Activated B cell treated with CpG ODN at 0.5 μM for 24 hours (primary cell): ENCODE measurements around the gene ENG. TPM values are rescaled to one million over a fixed set of nuclear protein-coding genes. Genes with fewer than 3 reads are reported as not detected.
A peak's percentile ranks its signal among the peaks of the same experiment; 100 is the strongest.

ENCODE experiments used
- ATAC-seq: fragments of 200-7000 bp; cut with Tn5 transposase; one replicate; pipeline ENCODE4 v1.10.0; 2021; ENCODE audit warnings: low read depth, mild to moderate bottlenecking, moderate library complexity
- CTCF ChIA-PET: fragments of 350-600 bp; sonication (Branson Sonifier 250); formaldehyde crosslinking; loops from one replicate; lab custom pipeline; 2021; ENCODE audit warnings: antibody characterized with exemption; lab: Charles Lee
- POLR2A ChIA-PET: fragments of 350-600 bp; sonication (Branson Sonifier 250); formaldehyde crosslinking; loops from one replicate; lab custom pipeline; 2021; ENCODE audit warnings: antibody characterized with exemption; lab: Charles Lee
- DNase-seq: peaks from one replicate; pipeline ENCODE4 v3.0.0; 2022
- H3K27ac Mint-ChIP-seq: one replicate; pipeline ENCODE4 v1.8.0; 2020; ENCODE audit warnings: mixed read lengths
- H3K27me3 Mint-ChIP-seq: one replicate; pipeline ENCODE4 v1.8.0; 2021; ENCODE audit warnings: mixed read lengths
- H3K36me3 Mint-ChIP-seq: one replicate; pipeline ENCODE4 v1.8.0; 2021; ENCODE audit warnings: low read depth, mixed read lengths
- H3K4me1 Mint-ChIP-seq: one replicate; pipeline ENCODE4 v1.8.0; 2021; ENCODE audit warnings: mixed read lengths
- H3K4me3 Mint-ChIP-seq: one replicate; pipeline ENCODE4 v1.8.0; 2020; ENCODE audit warnings: mild to moderate bottlenecking, mixed read lengths
- H3K9me3 Mint-ChIP-seq: one replicate; pipeline ENCODE4 v1.8.0; 2020; ENCODE audit warnings: mixed read lengths
- intact Hi-C: fragments of 100-400 bp; cut with micrococcal nuclease; formaldehyde crosslinking; loops from one replicate; pipeline ENCODE4 v1.15.1; 2024
- total RNA-seq: library from RNA; stranded (reverse); gene quantifications from 2 replicates; pipeline ENCODE4 v1.2.3, GENCODE V29; 2022
- TF ChIP-seq, protein P1 (sequence below): fragments of 200-600 bp; IDR thresholded peaks from one replicate; pipeline ENCODE4 v1.8.0; 2022; ENCODE audit warnings: antibody characterized with exemption, mild to moderate bottlenecking

Gene ENG
- total RNA-seq, 1 donor from 2014 or later, result 6.1 TPM

DNA sequence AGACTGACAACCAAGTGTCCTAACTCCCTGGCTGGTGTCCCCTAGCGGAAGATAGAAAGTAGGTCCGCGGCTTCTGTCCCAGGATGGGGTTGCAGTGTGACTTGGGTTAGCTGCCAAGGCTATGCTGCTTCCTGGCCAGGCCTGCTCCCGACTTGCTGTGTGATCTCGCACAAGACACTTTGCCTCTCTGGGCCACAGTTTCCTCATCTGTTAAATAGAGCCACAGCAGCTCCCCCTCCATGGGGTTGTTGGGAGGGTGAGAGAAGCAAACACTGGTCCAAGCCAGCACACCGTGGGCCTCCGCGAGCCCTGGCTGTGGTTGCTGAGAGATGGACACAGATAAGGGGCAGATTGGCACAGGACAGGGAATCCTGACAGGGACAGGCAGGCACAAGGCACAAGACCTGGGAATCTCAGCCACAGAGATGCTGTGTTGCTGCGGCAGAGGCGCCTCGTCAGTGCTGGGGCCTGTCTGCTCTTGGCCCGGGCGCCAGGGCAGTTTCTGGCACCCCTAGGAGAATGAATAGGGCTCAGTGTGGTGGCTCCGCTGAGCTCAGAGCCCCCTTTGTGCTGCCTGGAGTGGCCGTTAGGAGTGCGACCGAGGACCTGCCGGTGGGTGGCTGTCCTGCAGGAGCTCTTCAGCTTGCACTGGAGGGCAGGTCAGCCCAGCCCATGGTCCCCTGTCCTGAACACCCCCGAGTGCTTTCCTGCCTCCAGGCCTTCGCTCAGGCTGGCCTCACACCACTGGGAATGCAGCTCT, 74.2 kb downstream of the ENG start:
- TF ChIP-seq, protein P1, sequence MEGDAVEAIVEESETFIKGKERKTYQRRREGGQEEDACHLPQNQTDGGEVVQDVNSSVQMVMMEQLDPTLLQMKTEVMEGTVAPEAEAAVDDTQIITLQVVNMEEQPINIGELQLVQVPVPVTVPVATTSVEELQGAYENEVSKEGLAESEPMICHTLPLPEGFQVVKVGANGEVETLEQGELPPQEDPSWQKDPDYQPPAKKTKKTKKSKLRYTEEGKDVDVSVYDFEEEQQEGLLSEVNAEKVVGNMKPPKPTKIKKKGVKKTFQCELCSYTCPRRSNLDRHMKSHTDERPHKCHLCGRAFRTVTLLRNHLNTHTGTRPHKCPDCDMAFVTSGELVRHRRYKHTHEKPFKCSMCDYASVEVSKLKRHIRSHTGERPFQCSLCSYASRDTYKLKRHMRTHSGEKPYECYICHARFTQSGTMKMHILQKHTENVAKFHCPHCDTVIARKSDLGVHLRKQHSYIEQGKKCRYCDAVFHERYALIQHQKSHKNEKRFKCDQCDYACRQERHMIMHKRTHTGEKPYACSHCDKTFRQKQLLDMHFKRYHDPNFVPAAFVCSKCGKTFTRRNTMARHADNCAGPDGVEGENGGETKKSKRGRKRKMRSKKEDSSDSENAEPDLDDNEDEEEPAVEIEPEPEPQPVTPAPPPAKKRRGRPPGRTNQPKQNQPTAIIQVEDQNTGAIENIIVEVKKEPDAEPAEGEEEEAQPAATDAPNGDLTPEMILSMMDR, result no peak
- Mint-ChIP-seq H3K27me3 (no peaks in the 10 kb centered on the region), H3K4me1 (peaks cover 68% of the 10 kb centered on the region), H3K36me3 (peaks cover 13% of the 10 kb centered on the region), H3K27ac (peak overlapping the region; percentile 98), H3K4me3 (no peak overlapping the region), H3K9me3 (no peaks in the 10 kb centered on the region)
- DNase-seq (no peak), ATAC-seq (no peak)
- POLR2A ChIA-PET, result interaction anchor here (0.6 to 3.7 kb wide), 12 partner anchors 10 to 1492 kb away, joined by 3 to 65 read pairs (median 9); partner anchors contain the start of genes LRSAM1, RPL12, SLC2A8 and ST6GALNAC4
- CTCF ChIA-PET, result interaction anchor here (1.2 to 2.7 kb wide), 2 partner anchors 46 to 89 kb away, joined by 4 to 11 read pairs; partner anchors contain the start of gene TOR2A
- intact Hi-C loops, result no loop called here

DNA sequence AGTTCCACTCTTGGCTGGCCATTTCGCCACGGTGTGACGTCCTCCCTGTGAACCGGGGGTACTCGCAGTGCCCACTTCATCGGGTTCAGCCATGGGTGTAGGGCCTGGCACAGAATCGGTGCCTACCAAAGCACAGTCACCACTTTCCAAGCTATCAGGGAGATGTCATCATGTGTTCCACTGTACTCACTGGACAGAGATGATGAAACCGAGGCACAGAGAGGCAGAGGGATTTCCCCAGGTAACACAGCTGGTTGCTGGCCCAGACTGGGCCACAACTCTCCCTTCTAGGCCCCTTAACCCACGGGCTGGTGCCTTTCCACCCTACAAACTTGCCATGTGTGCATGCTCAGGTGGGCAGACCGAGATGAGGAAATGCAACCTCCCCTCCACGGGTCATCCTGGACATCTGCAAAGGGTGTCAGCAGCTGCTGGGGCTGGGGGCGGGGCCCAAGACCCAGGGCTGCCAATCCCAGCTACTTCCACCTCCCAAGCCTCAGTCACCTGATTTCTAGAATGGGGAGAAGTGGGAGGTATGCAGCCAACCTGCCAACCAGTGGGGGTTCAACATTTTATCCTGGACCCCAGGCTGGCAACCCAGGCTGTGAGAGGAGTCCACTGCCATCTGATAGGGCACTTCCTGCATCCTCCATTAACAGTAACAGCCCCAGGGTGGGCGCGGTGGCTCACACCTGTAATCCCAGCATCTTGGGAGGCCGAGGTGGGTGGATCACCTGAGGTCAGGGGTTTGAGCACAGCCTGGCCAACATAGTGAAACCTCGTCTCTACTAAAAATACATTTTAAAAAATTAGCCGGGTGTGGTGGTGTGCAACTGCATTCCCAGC, 75.1 kb downstream of the ENG start:
- H3K9me3 Mint-ChIP-seq, result no peaks in the 10 kb centered on the region
- H3K36me3 Mint-ChIP-seq, result peaks cover 17% of the 10 kb centered on the region
- H3K27me3 Mint-ChIP-seq, result no peaks in the 10 kb centered on the region
- peak overlapping the region; percentile 94 for H3K4me3 Mint-ChIP-seq
- intact Hi-C loops, result loop anchor here (1.0 to 5.0 kb wide), 3 partner anchors 8 to 348 kb away; partner anchors contain the start of genes LRSAM1, PTGES2 and RPL12
- DNase-seq (peak; percentile 63), ATAC-seq (peak; percentile 61)
- TF ChIP-seq, protein P1, result no peak
- H3K4me1 Mint-ChIP-seq, result peaks cover 70% of the 10 kb centered on the region
- ChIA-PET CTCF (interaction anchor here (0.9 to 2.7 kb wide), 6 partner anchors 10 to 142 kb away, joined by 3 to 11 read pairs (median 3); partner anchors contain the start of genes ST6GALNAC4 and TOR2A), POLR2A (interaction anchor here (0.6 to 3.7 kb wide), 26 partner anchors 8 to 1493 kb away, joined by 3 to 65 read pairs (median 6); partner anchors contain the start of genes LRSAM1, PTRH1, RPL12 and SLC25A25)
- H3K27ac Mint-ChIP-seq, result peak overlapping the region; percentile 98

DNA sequence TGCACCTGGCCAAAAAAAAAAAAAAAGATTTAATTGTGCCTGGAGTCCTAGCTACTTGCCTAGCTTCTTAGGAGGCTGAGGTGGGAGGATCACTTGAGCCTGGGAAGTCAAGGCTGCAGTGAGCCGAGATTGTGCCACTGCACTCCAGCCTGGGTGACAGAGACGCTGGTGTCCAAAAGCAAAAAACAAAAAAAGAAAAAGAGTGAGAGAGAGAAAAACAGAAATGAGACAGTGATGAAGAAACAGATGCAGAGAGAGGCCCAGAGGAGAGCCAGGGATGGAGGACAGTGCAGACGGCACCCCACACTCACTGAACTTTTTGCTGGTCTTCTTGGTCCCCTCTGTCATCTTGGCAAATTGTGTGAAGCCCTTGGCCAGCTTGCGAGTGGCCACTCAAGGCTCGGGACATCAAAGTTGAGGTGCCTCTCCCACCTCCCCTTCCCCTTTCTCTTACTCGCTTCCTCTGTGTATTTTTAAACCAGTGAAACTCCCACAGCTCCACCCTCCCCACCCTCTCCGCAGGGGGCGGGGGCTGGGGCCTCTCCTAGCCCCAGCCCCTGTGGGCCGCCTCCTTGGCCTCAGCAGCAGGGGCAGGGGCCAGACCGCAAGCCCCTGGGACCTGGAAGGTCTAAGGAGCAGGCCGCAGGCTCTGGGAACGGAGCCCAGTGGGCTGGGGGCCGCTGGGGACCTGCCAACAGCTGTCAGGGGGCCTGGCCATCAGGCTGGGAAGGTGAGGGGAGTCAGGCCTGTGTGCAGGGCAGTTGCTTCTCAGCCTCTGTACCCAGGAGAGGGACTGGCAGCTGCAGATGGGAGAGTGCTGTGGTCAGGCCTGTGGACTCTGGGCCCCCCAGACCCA, 76.0 kb downstream of the ENG start, which contains the start of gene SH2D3C:
SH2D3C (minus strand) TSS at position 387 of the 856 bp plus-strand sequence; CDS start at position 348, 39 bp downstream.
- ATAC-seq (peak; percentile 52), DNase-seq (peak; percentile 66)
- TF ChIP-seq, protein P1, result no peak
- peak within 1 kb of the TSS; percentile 94 for H3K4me3 Mint-ChIP-seq
- intact Hi-C loops, result loop anchor here (1.0 to 5.0 kb wide), 3 partner anchors 7 to 349 kb away; partner anchors contain the start of genes LRSAM1, PTGES2 and RPL12
- no peaks in the 10 kb centered on the region for H3K9me3 Mint-ChIP-seq
- POLR2A ChIA-PET, result interaction anchor here (0.6 to 3.7 kb wide), 29 partner anchors 8 to 865 kb away, joined by 3 to 65 read pairs (median 5); partner anchors contain the start of genes LRSAM1, PTRH1, RPL12 and SLC25A25
- H3K27me3 Mint-ChIP-seq, result no peaks in the 10 kb centered on the region
- peak within 1 kb of the TSS; percentile 98 for H3K27ac Mint-ChIP-seq
- CTCF ChIA-PET, result interaction anchor here (0.9 to 2.7 kb wide), 6 partner anchors 9 to 142 kb away, joined by 3 to 11 read pairs (median 3); partner anchors contain the start of genes ST6GALNAC4 and TOR2A
- peaks cover 69% of the 10 kb centered on the region for H3K4me1 Mint-ChIP-seq
- H3K36me3 Mint-ChIP-seq, result peaks cover 25% of the 10 kb centered on the region

GRCh38 chr9:127777368-127777980, 77.0 kb downstream of the ENG start:
- ATAC-seq, result no peak
- TF ChIP-seq, protein P1, result no peak

More at GRCh38 chr9:127777368-127777980, 77.0 kb downstream of the ENG start:
- H3K36me3 Mint-ChIP-seq, result peaks cover 36% of the 10 kb centered on the region
- peak overlapping the region; percentile 98 for H3K27ac Mint-ChIP-seq
- no peak for DNase-seq
- ChIA-PET CTCF (interaction anchor here (1.0 kb wide), 1 partner anchor 9 kb away, joined by 3 read pairs; no protein-coding TSS in a partner anchor), POLR2A (interaction anchor here (0.7 to 3.7 kb wide), 10 partner anchors 20 to 193 kb away, joined by 3 to 65 read pairs (median 5); partner anchors contain the start of gene ST6GALNAC4)
- H3K27me3 Mint-ChIP-seq, result no peaks in the 10 kb centered on the region
- H3K4me1 Mint-ChIP-seq, result peaks cover 59% of the 10 kb centered on the region
- H3K4me3 Mint-ChIP-seq, result peak overlapping the region; percentile 94
- H3K9me3 Mint-ChIP-seq, result no peaks in the 10 kb centered on the region
- intact Hi-C loops, result loop anchor here (5.0 kb wide), 1 partner anchor 350 kb away; the partner anchor contains the start of gene PTGES2
